ENCODE data around the gene AMIGO3.
"Not testable (repeated sequence)": the region's sequence is repeated elsewhere in the genome, so short reads cannot be mapped to it uniquely, and the experiment has no call there.

Gene AMIGO3

GRCh38 chr3:49688338-49689045, 31.0 kb downstream of the AMIGO3 start:
- DNase-seq, ATAC-seq: not testable (repeated sequence)

GRCh38 chr3:49687424-49687795, 32.1 kb downstream of the AMIGO3 start:
- not testable (repeated sequence) for DNase-seq, ATAC-seq

GRCh38 chr3:49686769-49687423, 32.6 kb downstream of the AMIGO3 start:
- peak; percentile 65 for DNase-seq

GRCh38 chr3:49686346-49686745, 33.1 kb downstream of the AMIGO3 start:
- DNase-seq (peak; percentile 44), ATAC-seq (peak; percentile 9)

More at GRCh38 chr3:49686769-49687423, 32.6 kb downstream of the AMIGO3 start:
- peak; percentile 34 for ATAC-seq

GRCh38 chr3:49685846-49686245, 33.6 kb downstream of the AMIGO3 start:
- not testable (repeated sequence) for ATAC-seq, DNase-seq

- DNase-seq, ATAC-seq: not testable (repeated sequence)
Measured at GRCh38 chr3:49685103-49685502, 34.4 kb downstream of the AMIGO3 start.

- ATAC-seq, DNase-seq: not testable (repeated sequence)
Measured at GRCh38 chr3:49684453-49684852, 35.0 kb downstream of the AMIGO3 start.

- no peak for DNase-seq
- no peak for ATAC-seq
Measured at GRCh38 chr3:49683162-49683561, 36.3 kb downstream of the AMIGO3 start.

GRCh38 chr3:49681543-49681942, 37.9 kb downstream of the AMIGO3 start:
- no peak for ATAC-seq
- DNase-seq, result no peak

- ATAC-seq (no peak), DNase-seq (no peak)
Measured at GRCh38 chr3:49681232-49681522, 38.3 kb downstream of the AMIGO3 start.

- DNase-seq (no peak), ATAC-seq (no peak)
Measured at GRCh38 chr3:49680493-49681231, 38.8 kb downstream of the AMIGO3 start.

GRCh38 chr3:49675912-49676311, 43.6 kb downstream of the AMIGO3 start:
- ATAC-seq, result no peak
- DNase-seq, result no peak

- DNase-seq, result peak; percentile 38
- ATAC-seq, result peak; percentile 4
Measured at GRCh38 chr3:49674497-49674983, 44.9 kb downstream of the AMIGO3 start.

GRCh38 chr3:49673715-49674496, 45.6 kb downstream of the AMIGO3 start, which contains the start of gene APEH:
APEH (plus strand) TSS chr3:49674351; CDS start chr3:49674402, 51 bp downstream.
- DNase-seq (peak; percentile 98), ATAC-seq (peak; percentile 91)

- peak; percentile 48 for DNase-seq
- ATAC-seq, result peak; percentile 0
Measured at GRCh38 chr3:49673121-49673714, 46.3 kb downstream of the AMIGO3 start.

GRCh38 chr3:49671291-49672288, 47.9 kb downstream of the AMIGO3 start:
- peak; percentile 80 for DNase-seq
- no peak for ATAC-seq

- no peak for ATAC-seq
- DNase-seq, result no peak
Measured at GRCh38 chr3:49670940-49671290, 48.6 kb downstream of the AMIGO3 start.

- DNase-seq (no peak), ATAC-seq (no peak)
Measured at GRCh38 chr3:49669352-49669751, 50.1 kb downstream of the AMIGO3 start.

GRCh38 chr3:49668861-49669260, 50.6 kb downstream of the AMIGO3 start:
- ATAC-seq (no peak), DNase-seq (no peak)

- ATAC-seq (no peak), DNase-seq (no peak)
Measured at GRCh38 chr3:49668414-49668797, 51.1 kb downstream of the AMIGO3 start.

Measured in stimulated activated naive CD8-positive, alpha-beta T cell treated with anti-CD3 and anti-CD28 coated beads, Interleukin-15, Interleukin-2, amounts not matched to agents 100 U/mL and 50 U/mL, for 24 hours (primary cell).